Liver (tissue), 9 donors: ENCODE results near the gene TEX2. TPM values are rescaled to one million over a fixed set of nuclear protein-coding genes. Genes with fewer than 3 reads are reported as not detected.

Experiments used
- DNase-seq: peaks from one replicate; pipeline ENCODE4 v3.0.0-alpha.2; 2017; ENCODE audit warnings: low spot score
- H3K27ac ChIP-seq, 2 donors: one replicate each; pipeline ENCODE4 v1.7.0; 2013; ENCODE audit warnings: inconsistent platforms in 2 of 2, low read length in 2 of 2, control low read depth in 1 of 2, low read depth in 1 of 2, mild to moderate bottlenecking in 1 of 2
- H3K27me3 ChIP-seq, 4 donors: one replicate each; pipeline versions ENCODE4 v1.6.1 to v1.7.0; 2013; ENCODE audit warnings: low read length in 3 of 4, inconsistent platforms in 1 of 4, mild to moderate bottlenecking in 1 of 4, moderate library complexity in 1 of 4; ENCODE audit not compliant: control insufficient read depth in 4 of 4, insufficient read depth in 4 of 4
- H3K36me3 ChIP-seq, 4 donors: one replicate each; pipeline versions ENCODE4 v1.6.1 to v1.7.0; 2013; ENCODE audit warnings: low read length in 3 of 4, mild to moderate bottlenecking in 3 of 4, low read depth in 1 of 4, moderate library complexity in 1 of 4; ENCODE audit not compliant: control insufficient read depth in 4 of 4, insufficient read depth in 3 of 4
- H3K4me1 ChIP-seq, 4 donors: one replicate each; pipeline versions ENCODE4 v1.6.1 to v1.7.0; 2013; ENCODE audit warnings: low read length in 3 of 4, mild to moderate bottlenecking in 3 of 4, moderate library complexity in 1 of 4; ENCODE audit not compliant: control insufficient read depth in 4 of 4, insufficient read depth in 4 of 4
- H3K4me3 ChIP-seq, 3 donors: one replicate each; pipeline versions ENCODE4 v1.6.1 to v1.7.0; 2013; ENCODE audit warnings: low read length in 3 of 3, control low read depth in 1 of 3, low read depth in 1 of 3, mild to moderate bottlenecking in 1 of 3
- H3K9ac ChIP-seq, 2 donors: one replicate each; pipeline ENCODE4 v1.7.0; 2013; ENCODE audit warnings: low read length in 2 of 2, mild to moderate bottlenecking in 2 of 2, moderate library complexity in 2 of 2, control low read depth in 1 of 2, low read depth in 1 of 2
- H3K9me3 ChIP-seq, 4 donors: one replicate each; pipeline versions ENCODE4 v1.6.1 to v1.7.0; 2013; ENCODE audit warnings: low read length in 3 of 4; ENCODE audit not compliant: control insufficient read depth in 4 of 4
- ATF3 ChIP-seq: IDR thresholded peaks from 2 replicates; pipeline ENCODE4 v1.6.1; 2016; ENCODE audit warnings: antibody characterized with exemption
- CTCF ChIP-seq: fragments of 150-350 bp; IDR thresholded peaks from 2 replicates; pipeline ENCODE4 v1.5.1; 2017; ENCODE audit warnings: improper control_type of control experiment, low read depth, low read length; ENCODE audit not compliant: missing input control
- EGR1 ChIP-seq, 2 donors: IDR thresholded peaks; 2 replicates each; pipeline ENCODE4 v1.6.1; 2016 to 2018; ENCODE audit warnings: antibody characterized with exemption in 2 of 2, low read depth in 2 of 2
- FOXA1 ChIP-seq: IDR thresholded peaks from 2 replicates; pipeline ENCODE4 v1.6.1; 2016; ENCODE audit warnings: antibody characterized with exemption
- FOXA2 ChIP-seq: IDR thresholded peaks from 2 replicates; pipeline ENCODE4 v1.6.1; 2016; ENCODE audit warnings: antibody characterized with exemption
- GABPA ChIP-seq, 2 donors: IDR thresholded peaks in 1 of 2; conservative IDR thresholded peaks in 1 of 2; 2 replicates each; pipeline ENCODE4 v1.6.1; 2016; ENCODE audit warnings: antibody characterized with exemption in 2 of 2, mild to moderate bottlenecking in 1 of 2, moderate library complexity in 1 of 2
- HNF4A ChIP-seq, 2 donors: conservative IDR thresholded peaks; 2 replicates each; pipeline ENCODE4 v1.6.1; 2016; ENCODE audit warnings: antibody characterized with exemption in 2 of 2, mild to moderate bottlenecking in 2 of 2
- HNF4G ChIP-seq: IDR thresholded peaks from 2 replicates; pipeline ENCODE4 v1.6.1; 2016; ENCODE audit warnings: antibody characterized with exemption
- JUND ChIP-seq, 2 donors: IDR thresholded peaks; 2 replicates each; pipeline ENCODE4 v1.6.1; 2016; ENCODE audit warnings: antibody characterized with exemption in 2 of 2
- MAX ChIP-seq: IDR thresholded peaks from 2 replicates; pipeline ENCODE4 v1.6.1; 2016; ENCODE audit warnings: antibody characterized with exemption
- NR2F2 ChIP-seq: IDR thresholded peaks from 2 replicates; pipeline ENCODE4 v1.6.1; 2016; ENCODE audit warnings: antibody characterized with exemption
- RAD21 ChIP-seq, 2 donors: IDR thresholded peaks; 2 replicates each; pipeline ENCODE4 v1.6.1; 2016; ENCODE audit warnings: antibody characterized with exemption in 2 of 2, mild to moderate bottlenecking in 2 of 2
- REST ChIP-seq: IDR thresholded peaks from 2 replicates; pipeline ENCODE4 v1.6.1; 2016; ENCODE audit warnings: antibody characterized with exemption, mild to moderate bottlenecking
- RXRA ChIP-seq, 2 donors: IDR thresholded peaks; 2 replicates each; pipeline ENCODE4 v1.6.1; 2017 to 2018; ENCODE audit warnings: antibody characterized with exemption in 2 of 2, mild to moderate bottlenecking in 1 of 2
- SP1 ChIP-seq: IDR thresholded peaks from 2 replicates; pipeline ENCODE4 v1.6.1; 2018; ENCODE audit warnings: antibody characterized with exemption, mild to moderate bottlenecking
- TAF1 ChIP-seq: conservative IDR thresholded peaks from 2 replicates; pipeline ENCODE4 v1.6.1; 2016; ENCODE audit warnings: antibody characterized with exemption, mild to moderate bottlenecking
- YY1 ChIP-seq: IDR thresholded peaks from 2 replicates; pipeline ENCODE4 v1.6.1; 2016; ENCODE audit warnings: antibody characterized with exemption, mild to moderate bottlenecking
- ZBTB33 ChIP-seq: IDR thresholded peaks from 2 replicates; pipeline ENCODE4 v1.6.1; 2016; ENCODE audit warnings: antibody characterized with exemption
- WGBS: extraction: QIAGEN DNeasy Blood & Tissue Kit; methylation state at CpG from one replicate; pipeline ENCODE4 v1.1.7; 2013; 5-methylcytosine and 5-hydroxymethylcytosine counted together
- polyA plus RNA-seq, 2 donors: library from polyadenylated mRNA; stranded (reverse) in 1 of 2; unstranded in 1 of 2; fragments of 200-250 nt in 1 of 2; fragments of >200 nt in 1 of 2; fragmentation: Nextera tagmentation in 1 of 2; extraction: Ambion mirVana in 1 of 2; gene quantifications; one replicate each; pipeline versions ENCODE4 v1.2.1 to v1.2.3, GENCODE V29; 2013 to 2015
- total RNA-seq, 2 donors: library from RNA; depleted of rRNA; stranded (reverse); fragments of >200 nt; gene quantifications; one replicate each; pipeline ENCODE4 v1.2.3, GENCODE V29; 2014
- donor health status: healthy.
- donor health status: healthy.
- donor health status: healthy.
- donor health status: healthy.
- donor health status: healthy.

The TEX2 gene
- total and polyA plus RNA-seq, 4 donors, result 15.9 to 39.8 (median 28.2) TPM

- no peak for DNase-seq
- H3K4me1 ChIP-seq, result peaks cover 0 to 16% (median 11%) of the 10 kb centered on the region in 4 donors
- no peak overlapping the region for H3K27ac ChIP-seq
- H3K4me3 ChIP-seq, result no peak overlapping the region
- WGBS, result 69% methylated on average over 5 of the region's 5 CpGs
- no peak for TF ChIP-seq EGR1 (IDR thresholded peaks at IDR 0.05; ENCODE audit: low read depth in 2 of 2)
- TF ChIP-seq RAD21 (IDR thresholded peaks at IDR 0.05), result no peak
- no peak for TF ChIP-seq NR2F2
- no peaks in the 10 kb centered on the region for H3K9me3 ChIP-seq
- H3K27me3 ChIP-seq, result no peaks in the 10 kb centered on the region
- no peaks in the 10 kb centered on the region for H3K36me3 ChIP-seq
- H3K9ac ChIP-seq, result no peak overlapping the region
Measured at GRCh38 chr17:64253470-64253869, 9.6 kb downstream of the TEX2 start.

GRCh38 chr17:64252831-64253230 lies 10.2 kb downstream of the TEX2 start:
- no peak overlapping the region for H3K4me3 ChIP-seq
- TF ChIP-seq GABPA (IDR thresholded peaks at IDR 0.05 in 1 of 2, conservative IDR thresholded peaks at IDR 0.05 in 1 of 2) (no peak), EGR1 (IDR thresholded peaks at IDR 0.05; ENCODE audit: low read depth in 2 of 2) (no peak), HNF4A (conservative IDR thresholded peaks at IDR 0.05) (no peak), FOXA1 (no peak), RXRA (IDR thresholded peaks at IDR 0.05) (no peak), RAD21 (IDR thresholded peaks at IDR 0.05) (no peak), ATF3 (no peak), NR2F2 (no peak), JUND (IDR thresholded peaks at IDR 0.05) (no peak), YY1 (no peak), SP1 (no peak), MAX (no peak), HNF4G (no peak), FOXA2 (no peak), TAF1 (no peak), CTCF (no peak), ZBTB33 (no peak), REST (no peak)
- no peaks in the 10 kb centered on the region for H3K27me3 ChIP-seq
- H3K4me1 ChIP-seq, result peaks cover 0 to 16% (median 11%) of the 10 kb centered on the region in 4 donors
- H3K9ac ChIP-seq, result no peak overlapping the region
- H3K36me3 ChIP-seq, result no peaks in the 10 kb centered on the region
- H3K27ac ChIP-seq, result no peak overlapping the region
- H3K9me3 ChIP-seq, result no peaks in the 10 kb centered on the region
- DNase-seq, result no peak
- WGBS, result 100% methylated on average over 1 of the region's 1 CpG
